GM23248 (cell line): Measurements from ENCODE around the gene VANGL2. TPM values are rescaled to one million over a fixed set of nuclear protein-coding genes. Genes with fewer than 3 reads are reported as not detected.

ENCODE experiments used
- DNase-seq: peaks from one replicate; pipeline ENCODE4 v3.0.0-alpha.2; 2015
- H2AFZ ChIP-seq: fragments of 200-600 bp; sonication (generic); 2 replicates; pipeline ENCODE4 v1.6.1; 2016; ENCODE audit warnings: antibody characterized with exemption
- H3F3A ChIP-seq: fragments of 200-600 bp; sonication (generic); 2 replicates; pipeline ENCODE4 v1.6.1; 2016; ENCODE audit warnings: mild to moderate bottlenecking, antibody characterized with exemption, mixed run types; ENCODE audit not compliant: insufficient read depth
- H3K27ac ChIP-seq: fragments of 200-600 bp; sonication (generic); 2 replicates; pipeline ENCODE4 v1.5.1; 2016; ENCODE audit warnings: mild to moderate bottlenecking
- H3K27me3 ChIP-seq: fragments of 200-600 bp; sonication (generic); replicated peaks from 2 replicates; pipeline ENCODE4 v1.6.1; 2016; ENCODE audit warnings: mild to moderate bottlenecking; ENCODE audit not compliant: insufficient read depth
- H3K36me3 ChIP-seq: fragments of 200-600 bp; sonication (generic); 2 replicates; pipeline ENCODE4 v1.6.1; 2016; ENCODE audit warnings: low read depth, mild to moderate bottlenecking
- H3K4me1 ChIP-seq: fragments of 200-600 bp; sonication (generic); 2 replicates; pipeline ENCODE4 v1.6.1; 2016; ENCODE audit warnings: mild to moderate bottlenecking; ENCODE audit not compliant: insufficient read depth
- H3K4me2 ChIP-seq: fragments of 200-600 bp; sonication (generic); one replicate; pipeline ENCODE4 v1.6.1; 2016; ENCODE audit warnings: mild to moderate bottlenecking; ENCODE audit not compliant: unreplicated experiment
- H3K4me3 ChIP-seq: fragments of 200-600 bp; sonication (generic); 2 replicates; pipeline ENCODE4 v1.5.1; 2016; ENCODE audit warnings: mild to moderate bottlenecking
- H3K79me2 ChIP-seq: fragments of 200-600 bp; sonication (generic); 2 replicates; pipeline ENCODE4 v1.6.1; 2016; ENCODE audit warnings: mild to moderate bottlenecking; ENCODE audit not compliant: insufficient read depth
- H3K9ac ChIP-seq: fragments of 200-600 bp; sonication (generic); 2 replicates; pipeline ENCODE4 v1.6.1; 2016; ENCODE audit warnings: mild to moderate bottlenecking
- H3K9me2 ChIP-seq: fragments of 200-600 bp; sonication (generic); 2 replicates; pipeline ENCODE4 v1.6.1; 2016; ENCODE audit warnings: mixed run types, mild to moderate bottlenecking, moderate library complexity; ENCODE audit not compliant: insufficient read depth
- H3K9me3 ChIP-seq: fragments of 200-600 bp; sonication (generic); one replicate; pipeline ENCODE4 v1.6.1; 2017; ENCODE audit warnings: low read depth
- H4K20me1 ChIP-seq: fragments of 200-600 bp; sonication (generic); 2 replicates; pipeline ENCODE4 v1.6.0; 2016; ENCODE audit not compliant: insufficient read depth
- EZH2 ChIP-seq: fragments of 200-600 bp; sonication (generic); IDR thresholded peaks from 2 replicates; pipeline ENCODE4 v1.6.1; 2018; ENCODE audit warnings: antibody characterized with exemption, mild to moderate bottlenecking; ENCODE audit not compliant: insufficient read depth, poor library complexity, severe bottlenecking
- EZH2phosphoT487 ChIP-seq: fragments of 200-600 bp; sonication (generic); IDR thresholded peaks from 2 replicates; pipeline ENCODE4 v1.6.1; 2018; ENCODE audit warnings: antibody characterized with exemption, moderate library complexity, mild to moderate bottlenecking, low read depth; ENCODE audit not compliant: insufficient read depth
- WGBS, 2 experiments: methylation state at CpG; one replicate each; pipeline ENCODE4 v1.1.6; 2015 to 2017; ENCODE audit warnings: low lambda C conversion rate in 2 of 2, low coverage in 1 of 2; ENCODE audit errors: missing lambda C conversion rate in 2 of 2; 5-methylcytosine and 5-hydroxymethylcytosine counted together
- in situ Hi-C: fragments of 300-500 bp; cut with MboI; formaldehyde crosslinking; loops from 2 replicates; pipeline ENCODE4 v1.15.0; 2020
- polyA plus RNA-seq: library from polyadenylated mRNA; unstranded; fragments of >200 nt; fragmentation: Nextera tagmentation; extraction: Ambion mirVana; gene quantifications from 2 replicates; pipeline ENCODE4 v1.2.1, GENCODE V29; 2016
- total RNA-seq: library from RNA; depleted of rRNA; stranded (reverse); fragments of >200 nt; shearing (Covaris generic); gene quantifications from 2 replicates; pipeline ENCODE4 v1.2.3, GENCODE V29; 2014

Gene VANGL2
- total and polyA plus RNA-seq, 2 experiments from 2014 or later = not detected

DNA sequence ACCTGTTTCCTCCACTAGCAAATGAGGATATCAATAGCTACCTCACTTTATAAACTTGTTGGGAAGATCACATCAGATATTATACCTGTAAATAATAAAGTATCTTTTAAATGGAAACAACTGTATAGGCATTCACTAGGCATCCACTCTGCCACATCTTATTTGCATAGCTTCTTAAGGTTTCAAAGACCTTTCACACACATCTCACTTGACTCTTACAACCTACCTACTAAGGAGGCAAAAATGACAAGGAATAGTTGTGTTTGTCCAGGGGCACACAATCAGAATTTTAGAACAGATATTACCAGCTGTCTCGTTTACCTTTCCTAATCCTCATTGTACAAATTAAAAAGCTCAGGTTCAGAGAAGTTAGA lies 51.5 kb downstream of the VANGL2 start:
- H3K79me2 ChIP-seq = no peaks in the 10 kb centered on the region
- 18 to 21% methylated on average over 1 of the region's 1 CpG for WGBS, 2 experiments
- H3K27ac ChIP-seq = no peak overlapping the region
- in situ Hi-C loops = no loop called here
- no peaks in the 10 kb centered on the region for H3K36me3 ChIP-seq
- no peaks in the 10 kb centered on the region for H3K9me3 ChIP-seq
- no peak overlapping the region for H3K4me3 ChIP-seq
- H3F3A ChIP-seq = no peaks in the 10 kb centered on the region
- TF ChIP-seq EZH2phosphoT487 (no peak), EZH2 (no peak)
- peaks cover 12% of the 10 kb centered on the region for H3K27me3 ChIP-seq
- no peak overlapping the region for H3K9ac ChIP-seq
- no peaks in the 10 kb centered on the region for H3K9me2 ChIP-seq
- H3K4me1 ChIP-seq = no peaks in the 10 kb centered on the region
- H4K20me1 ChIP-seq = no peaks in the 10 kb centered on the region
- DNase-seq = no peak
- no peak overlapping the region for H3K4me2 ChIP-seq
- no peak overlapping the region for H2AFZ ChIP-seq

DNA sequence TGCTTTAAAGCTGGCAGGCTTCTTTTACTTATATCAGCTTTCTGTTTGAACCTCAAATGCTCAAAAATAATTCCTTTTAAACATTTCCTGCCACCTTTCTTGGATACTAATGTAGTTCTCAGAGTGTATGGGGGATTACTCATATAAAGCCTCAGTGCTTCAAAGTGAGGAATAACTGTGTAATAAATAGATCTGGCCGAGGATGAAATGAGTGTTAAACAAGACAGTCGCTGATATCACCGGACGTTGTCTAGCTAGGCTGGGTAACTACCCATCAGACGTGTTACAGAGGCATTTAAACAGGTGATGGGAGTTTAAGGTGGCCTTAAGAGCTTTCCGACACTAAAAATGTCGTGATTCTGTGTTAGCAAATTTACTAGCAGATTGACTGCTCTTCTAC lies 53.1 kb downstream of the VANGL2 start:
- H3K9me3 ChIP-seq = no peaks in the 10 kb centered on the region
- no peak for DNase-seq
- H3K36me3 ChIP-seq = no peaks in the 10 kb centered on the region
- H3K79me2 ChIP-seq = no peaks in the 10 kb centered on the region
- H3K9me2 ChIP-seq = no peaks in the 10 kb centered on the region
- TF ChIP-seq EZH2 (no peak), EZH2phosphoT487 (no peak)
- no peak overlapping the region for H3K4me3 ChIP-seq
- no peaks in the 10 kb centered on the region for H3K4me1 ChIP-seq
- H3K27me3 ChIP-seq = peaks cover 12% of the 10 kb centered on the region
- 29 to 33% methylated on average over 7 of the region's 7 CpGs for WGBS, 2 experiments
- H2AFZ ChIP-seq = no peak overlapping the region
- no peak overlapping the region for H3K27ac ChIP-seq
- in situ Hi-C loops = no loop called here
- no peaks in the 10 kb centered on the region for H3F3A ChIP-seq
- no peak overlapping the region for H3K9ac ChIP-seq
- H3K4me2 ChIP-seq = no peak overlapping the region
- no peaks in the 10 kb centered on the region for H4K20me1 ChIP-seq

DNA sequence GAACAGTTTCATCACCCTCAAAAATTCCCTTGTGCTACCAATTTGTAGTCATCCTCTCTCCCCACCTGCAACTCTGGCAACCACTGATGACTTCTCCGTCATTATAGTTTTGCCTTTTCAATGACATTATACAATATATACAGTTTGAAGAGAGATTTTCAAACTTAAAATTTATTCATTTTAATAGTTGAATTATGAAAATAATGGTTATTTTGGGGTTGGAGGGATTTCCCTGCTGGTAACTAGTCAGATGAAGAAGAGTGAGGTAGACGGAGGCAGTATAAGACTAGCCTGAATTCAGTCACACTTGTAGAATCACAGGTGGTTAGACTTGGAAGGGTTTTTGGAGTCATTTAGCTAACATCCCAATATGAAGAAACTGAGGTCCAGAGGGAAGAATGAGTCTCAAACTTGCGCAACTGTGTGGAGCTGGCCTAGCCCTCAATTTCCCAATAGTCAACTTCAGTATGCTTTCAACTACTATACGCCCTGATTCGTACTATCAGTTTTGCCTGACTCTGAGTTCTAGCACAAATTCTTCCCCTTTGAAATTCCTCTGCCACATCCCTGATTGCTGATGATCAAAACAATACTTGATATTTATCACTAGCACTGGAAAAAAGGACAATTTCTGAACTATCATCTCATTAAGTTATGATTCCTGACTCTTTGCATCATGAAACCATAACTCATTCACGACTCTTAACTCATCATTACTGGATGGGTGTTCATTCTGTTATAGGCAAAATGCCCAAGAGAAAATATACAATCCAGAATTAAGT lies 54.2 kb downstream of the VANGL2 start:
- Histone ChIP-seq H3K36me3 (no peaks in the 10 kb centered on the region), H3K4me3 (no peak overlapping the region), H2AFZ (no peak overlapping the region), H3F3A (no peaks in the 10 kb centered on the region), H4K20me1 (no peaks in the 10 kb centered on the region), H3K9ac (no peak overlapping the region), H3K4me2 (no peak overlapping the region), H3K27me3 (peaks cover 12% of the 10 kb centered on the region), H3K4me1 (no peaks in the 10 kb centered on the region), H3K79me2 (no peaks in the 10 kb centered on the region), H3K9me2 (no peaks in the 10 kb centered on the region), H3K9me3 (no peaks in the 10 kb centered on the region), H3K27ac (no peak overlapping the region)
- no peak for DNase-seq
- in situ Hi-C loops = no loop called here
- 50 to 56% methylated on average over 6 of the region's 6 CpGs for WGBS, 2 experiments
- no peak for TF ChIP-seq EZH2phosphoT487
- no peak for TF ChIP-seq EZH2

DNA sequence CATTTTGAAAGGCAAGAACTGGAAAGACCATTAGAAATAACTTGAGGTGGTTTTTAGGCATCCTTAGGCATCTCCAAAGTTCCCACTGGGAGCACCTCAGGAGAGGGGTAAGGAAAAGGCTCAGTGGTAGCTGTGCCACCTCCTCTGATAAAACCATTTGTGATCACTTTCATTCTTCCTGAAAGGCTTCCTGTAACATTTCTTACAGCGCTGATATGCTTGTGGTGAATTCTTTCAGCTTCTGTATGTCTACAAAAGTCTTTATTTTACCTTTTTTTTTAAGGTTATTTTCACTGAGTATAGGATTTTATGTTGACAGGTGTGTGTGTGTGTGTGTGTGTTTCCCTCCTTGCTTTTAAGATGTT lies 54.8 kb downstream of the VANGL2 start:
- Histone ChIP-seq H3K9me3 (no peaks in the 10 kb centered on the region), H2AFZ (no peak overlapping the region), H3K36me3 (no peaks in the 10 kb centered on the region), H3K4me3 (no peak overlapping the region), H3K4me1 (no peaks in the 10 kb centered on the region), H3K9ac (no peak overlapping the region), H3K27ac (no peak overlapping the region), H3K4me2 (no peak overlapping the region), H3K79me2 (no peaks in the 10 kb centered on the region), H3K9me2 (no peaks in the 10 kb centered on the region), H4K20me1 (no peaks in the 10 kb centered on the region), H3K27me3 (peaks cover 12% of the 10 kb centered on the region), H3F3A (no peaks in the 10 kb centered on the region)
- 48% methylated on average over 1 of the region's 1 CpG for WGBS, 2 experiments
- DNase-seq = no peak
- in situ Hi-C loops = no loop called here
- TF ChIP-seq EZH2phosphoT487 (no peak), EZH2 (no peak)

DNA sequence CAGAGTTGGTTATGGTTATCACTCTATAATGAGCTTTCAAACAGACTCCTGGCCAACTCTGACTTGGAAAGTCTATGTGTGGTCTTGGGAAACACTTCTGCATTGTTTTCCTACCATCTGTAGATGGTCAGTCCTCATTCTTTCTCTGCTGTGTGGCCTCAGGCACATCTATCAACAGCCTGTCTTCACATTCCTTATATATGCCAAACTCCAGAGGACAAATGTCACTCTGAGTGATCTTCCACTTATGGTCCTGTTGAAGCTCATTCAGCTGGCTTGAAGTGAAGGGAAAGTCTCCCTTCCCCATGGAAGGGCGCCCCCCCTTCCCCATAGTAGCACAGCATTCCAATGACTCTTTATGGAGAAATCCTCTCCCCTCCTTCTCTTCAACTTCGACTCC lies 58.7 kb downstream of the VANGL2 start:
- Histone ChIP-seq H3K9me3 (no peaks in the 10 kb centered on the region), H3K4me2 (no peak overlapping the region), H3K9me2 (no peaks in the 10 kb centered on the region), H2AFZ (no peak overlapping the region), H3K9ac (no peak overlapping the region), H3K36me3 (no peaks in the 10 kb centered on the region), H3K79me2 (no peaks in the 10 kb centered on the region), H3K27me3 (no peaks in the 10 kb centered on the region), H3K4me1 (no peaks in the 10 kb centered on the region), H4K20me1 (no peaks in the 10 kb centered on the region), H3K27ac (no peak overlapping the region), H3K4me3 (no peak overlapping the region), H3F3A (no peaks in the 10 kb centered on the region)
- no peak for DNase-seq
- TF ChIP-seq EZH2phosphoT487 = no peak
- no peak for TF ChIP-seq EZH2
- in situ Hi-C loops = no loop called here
- WGBS, 2 experiments = 5 to 13% methylated on average over 2 of the region's 2 CpGs
